Activated naive CD8-positive, alpha-beta T cell treated with anti-CD3 and anti-CD28 coated beads for 36 hours (primary cell): ENCODE measurements around the gene TCF7L1. TPM values are rescaled to one million over a fixed set of nuclear protein-coding genes. Genes with fewer than 3 reads are reported as not detected.

Source experiments
- DNase-seq: peaks from one replicate; pipeline ENCODE4 v3.0.0; 2021
- H3K27ac Mint-ChIP-seq: one replicate; pipeline ENCODE4 v1.8.0; 2022; ENCODE audit warnings: mild to moderate bottlenecking, moderate library complexity, mixed read lengths
- H3K27me3 Mint-ChIP-seq: one replicate; pipeline ENCODE4 v1.8.0; 2022; ENCODE audit warnings: mild to moderate bottlenecking, mixed read lengths
- H3K36me3 Mint-ChIP-seq: one replicate; pipeline ENCODE4 v1.8.0; 2021; ENCODE audit warnings: mild to moderate bottlenecking, mixed read lengths
- H3K4me1 Mint-ChIP-seq: one replicate; pipeline ENCODE4 v1.8.0; 2021; ENCODE audit warnings: mixed read lengths
- H3K4me3 Mint-ChIP-seq: one replicate; pipeline ENCODE4 v1.8.0; 2022; ENCODE audit warnings: mild to moderate bottlenecking, moderate library complexity, mixed read lengths
- H3K9me3 Mint-ChIP-seq: one replicate; pipeline ENCODE4 v1.8.0; 2022; ENCODE audit warnings: mixed read lengths
- total RNA-seq, 2 experiments: library from RNA; stranded (reverse); gene quantifications; one replicate each; pipeline ENCODE4 v1.2.3, GENCODE V29; 2021

TCF7L1 gene
- total RNA-seq, 2 experiments from 2014 or later = 0.06 TPM; not detected in 1

DNA sequence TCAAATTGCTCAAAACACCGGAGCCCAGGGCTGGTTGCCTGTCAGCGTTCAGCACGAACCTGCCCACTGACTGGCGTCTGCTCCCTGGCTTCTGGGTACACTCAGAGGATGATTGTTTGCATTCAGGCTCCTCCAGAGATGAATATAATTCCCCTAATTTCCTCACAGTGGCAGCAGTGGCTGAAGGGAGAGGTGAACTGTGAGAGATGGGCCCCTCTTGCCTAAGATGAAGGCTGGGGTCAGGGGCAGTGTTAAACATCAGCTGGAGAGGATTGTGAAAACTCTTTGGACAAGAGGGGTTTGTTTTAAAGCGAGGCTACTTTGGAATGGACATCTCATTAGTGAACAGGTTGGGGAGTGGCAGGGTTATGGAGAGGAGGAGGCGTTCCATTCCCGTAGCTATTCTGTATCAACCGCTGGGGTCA is 31.0 kb downstream of the TCF7L1 start:
- Mint-ChIP-seq H3K27me3 (no peaks in the 10 kb centered on the region), H3K4me1 (no peaks in the 10 kb centered on the region), H3K36me3 (no peaks in the 10 kb centered on the region), H3K4me3 (no peak overlapping the region), H3K9me3 (no peaks in the 10 kb centered on the region), H3K27ac (no peak overlapping the region)
- DNase-seq = no peak

DNA sequence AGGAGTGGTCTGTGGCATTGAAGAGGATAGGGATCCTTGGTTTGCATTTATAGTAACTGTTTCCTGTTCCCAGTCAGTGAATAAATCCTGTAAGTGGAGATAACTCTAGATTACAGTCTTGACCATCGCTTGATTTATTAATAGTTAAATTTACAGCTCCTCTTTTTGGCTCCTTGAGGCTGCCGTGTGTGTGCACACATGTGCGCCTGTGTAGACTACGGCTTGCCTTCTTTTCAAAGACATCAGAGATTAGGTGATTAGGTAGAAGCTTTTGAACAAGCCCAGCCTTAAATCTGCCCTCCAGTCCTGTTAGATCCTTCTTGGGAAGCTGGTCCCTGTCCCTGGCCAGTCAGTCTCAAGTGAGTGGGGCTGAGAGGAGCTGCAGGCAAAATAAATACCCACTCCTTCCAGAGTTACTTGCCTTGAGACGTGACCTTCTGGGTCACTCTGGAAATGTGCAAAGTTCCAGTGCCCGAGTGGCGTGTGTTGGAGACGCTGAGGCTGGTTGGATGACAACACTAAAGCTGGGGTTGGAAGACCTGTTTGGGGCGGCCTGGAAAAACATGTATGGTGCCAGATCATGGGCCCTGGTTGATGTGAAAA is 32.0 kb downstream of the TCF7L1 start:
- Mint-ChIP-seq H3K4me3 (no peak overlapping the region), H3K9me3 (no peaks in the 10 kb centered on the region), H3K27ac (no peak overlapping the region), H3K36me3 (no peaks in the 10 kb centered on the region), H3K4me1 (no peaks in the 10 kb centered on the region), H3K27me3 (no peaks in the 10 kb centered on the region)
- no peak for DNase-seq

DNA sequence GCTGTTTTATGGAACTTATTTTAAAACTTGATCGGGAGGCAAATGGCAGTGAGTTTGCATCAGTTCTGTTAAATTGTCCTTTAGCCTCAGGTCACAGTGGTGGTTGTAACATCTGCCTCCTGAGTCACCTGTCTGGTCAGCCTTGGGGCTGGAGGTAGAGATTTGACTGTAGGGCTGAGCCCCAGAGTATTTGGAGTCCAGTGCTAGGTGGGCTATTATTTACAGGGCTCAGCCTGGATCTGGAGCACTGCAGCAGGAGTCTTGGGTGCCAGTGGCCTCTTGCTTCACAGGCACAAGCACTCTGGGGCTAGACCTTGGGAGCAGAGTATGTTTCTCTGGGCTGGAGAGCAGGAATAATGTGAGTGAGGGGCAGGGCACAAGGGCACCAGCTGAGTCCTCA is 32.8 kb downstream of the TCF7L1 start:
- H3K27ac Mint-ChIP-seq = no peak overlapping the region
- DNase-seq = no peak
- no peak overlapping the region for H3K4me3 Mint-ChIP-seq
- H3K27me3 Mint-ChIP-seq = no peaks in the 10 kb centered on the region
- no peaks in the 10 kb centered on the region for H3K36me3 Mint-ChIP-seq
- H3K9me3 Mint-ChIP-seq = no peaks in the 10 kb centered on the region
- H3K4me1 Mint-ChIP-seq = no peaks in the 10 kb centered on the region

DNA sequence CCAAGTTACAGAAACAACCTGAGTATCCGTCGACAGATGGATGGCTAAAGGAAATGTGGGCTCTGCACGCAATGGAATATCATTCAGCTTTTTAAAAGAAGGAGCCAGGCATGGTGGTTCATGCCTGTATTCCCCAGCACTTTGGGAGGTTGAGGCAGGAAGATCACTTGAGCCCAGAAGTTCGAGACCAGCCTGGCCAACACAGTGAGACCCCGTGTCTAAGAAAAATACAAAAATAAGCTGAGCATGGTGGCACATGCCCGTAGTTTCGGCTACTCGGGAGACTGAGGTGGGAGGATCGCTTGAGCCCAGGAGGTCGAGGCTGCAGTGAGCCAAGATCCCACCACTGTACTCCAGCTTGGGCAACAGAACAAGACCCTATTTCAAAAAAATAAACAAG is 34.3 kb downstream of the TCF7L1 start:
- peaks cover under 1% of the 10 kb centered on the region for H3K27me3 Mint-ChIP-seq
- H3K9me3 Mint-ChIP-seq = no peaks in the 10 kb centered on the region
- no peak overlapping the region for H3K27ac Mint-ChIP-seq
- no peak overlapping the region for H3K4me3 Mint-ChIP-seq
- no peaks in the 10 kb centered on the region for H3K4me1 Mint-ChIP-seq
- H3K36me3 Mint-ChIP-seq = no peaks in the 10 kb centered on the region
- DNase-seq = no peak

DNA sequence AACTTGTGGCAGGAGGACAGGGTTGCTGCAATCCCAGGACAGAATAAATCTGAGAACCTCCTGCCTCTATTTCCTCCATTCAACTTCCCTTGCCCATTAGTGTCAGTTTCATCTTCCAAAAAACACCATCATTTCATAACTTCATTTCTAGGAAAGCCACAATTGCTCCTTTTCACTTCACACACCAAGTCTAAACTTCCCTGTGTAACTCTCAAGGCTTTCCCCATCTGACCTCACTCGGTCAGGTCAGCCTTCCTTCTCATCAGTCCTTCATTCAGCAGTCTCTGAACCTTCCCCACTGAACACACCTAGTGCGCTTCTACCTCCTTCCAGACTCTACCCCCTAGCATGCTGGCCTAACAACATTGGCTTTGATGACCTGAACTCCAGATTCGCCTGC is 35.8 kb downstream of the TCF7L1 start:
- no peaks in the 10 kb centered on the region for H3K36me3 Mint-ChIP-seq
- H3K4me1 Mint-ChIP-seq = no peaks in the 10 kb centered on the region
- H3K9me3 Mint-ChIP-seq = no peaks in the 10 kb centered on the region
- no peak for DNase-seq
- H3K4me3 Mint-ChIP-seq = no peak overlapping the region
- peaks cover 4% of the 10 kb centered on the region for H3K27me3 Mint-ChIP-seq
- H3K27ac Mint-ChIP-seq = no peak overlapping the region

DNA sequence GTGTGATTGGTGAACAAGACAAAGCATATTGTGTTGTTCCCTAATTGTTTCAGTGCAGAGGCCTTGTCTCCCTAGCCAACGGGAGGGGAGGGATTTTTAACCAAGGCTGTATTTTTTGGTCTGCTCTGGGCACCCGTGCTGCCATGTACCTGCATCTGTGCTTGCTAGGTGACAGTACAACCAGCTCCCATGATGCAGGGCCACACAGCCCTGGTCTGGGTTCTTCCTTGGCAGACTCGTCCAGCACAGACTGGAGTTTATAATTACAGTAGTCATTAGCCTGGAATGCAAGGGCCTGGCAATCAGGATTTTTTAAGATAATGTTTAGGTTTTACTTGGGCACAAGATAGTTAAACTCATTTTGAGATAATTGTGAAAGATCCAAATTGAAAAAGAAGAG is 36.4 kb downstream of the TCF7L1 start:
- Mint-ChIP-seq H3K4me1 (no peaks in the 10 kb centered on the region), H3K36me3 (no peaks in the 10 kb centered on the region), H3K27ac (no peak overlapping the region), H3K9me3 (no peaks in the 10 kb centered on the region), H3K4me3 (no peak overlapping the region), H3K27me3 (peaks cover 4% of the 10 kb centered on the region)
- DNase-seq = no peak

DNA sequence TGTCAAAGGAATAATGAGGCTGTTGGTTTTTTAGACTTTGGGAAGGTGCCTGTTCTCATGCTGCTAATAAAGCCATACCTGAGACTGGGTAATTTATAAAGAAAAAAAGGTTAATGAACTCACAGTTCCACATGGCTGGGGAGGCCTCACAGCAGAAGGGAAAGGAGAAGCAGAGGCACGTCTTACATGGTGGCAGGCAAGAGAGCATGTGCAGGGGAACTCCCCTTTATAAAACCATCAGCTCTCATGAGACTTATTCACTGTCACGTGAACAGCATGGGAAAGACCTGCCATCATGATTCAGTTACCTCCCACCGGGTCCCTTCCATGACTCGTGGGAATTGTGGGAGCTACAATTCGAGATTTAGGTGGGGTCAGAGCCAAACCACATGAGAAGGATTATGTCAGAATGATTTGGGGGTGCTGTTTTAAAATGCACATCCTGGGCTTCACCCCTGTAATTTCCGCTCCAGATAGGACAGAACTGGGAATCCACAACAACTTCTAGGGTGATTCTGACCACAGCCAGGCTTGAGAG is 37.8 kb downstream of the TCF7L1 start:
- Mint-ChIP-seq H3K4me3 (no peak overlapping the region), H3K4me1 (no peaks in the 10 kb centered on the region), H3K36me3 (no peaks in the 10 kb centered on the region), H3K27me3 (peaks cover 4% of the 10 kb centered on the region), H3K27ac (no peak overlapping the region), H3K9me3 (no peaks in the 10 kb centered on the region)
- no peak for DNase-seq

DNA sequence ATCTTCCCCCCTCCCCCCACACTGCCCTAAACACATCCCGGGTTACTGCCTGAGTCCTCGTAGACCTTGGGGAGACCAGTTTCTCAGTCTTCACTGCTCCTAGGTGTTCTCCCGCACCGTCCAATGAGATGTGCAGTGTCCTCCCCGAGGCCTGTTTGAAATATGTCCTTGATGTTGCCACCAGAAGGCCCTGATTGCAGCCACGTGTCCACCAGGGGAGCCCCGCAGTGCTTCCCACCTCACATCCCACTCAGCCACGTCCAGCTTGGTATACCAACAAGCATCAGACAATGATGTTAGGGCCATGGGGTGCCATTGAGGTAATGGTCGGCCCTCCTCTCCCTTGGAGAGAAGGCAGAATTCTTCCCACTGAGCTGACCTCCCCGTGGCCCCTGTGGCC is 38.7 kb downstream of the TCF7L1 start:
- Mint-ChIP-seq H3K36me3 (no peaks in the 10 kb centered on the region), H3K9me3 (no peaks in the 10 kb centered on the region), H3K4me1 (no peaks in the 10 kb centered on the region), H3K4me3 (no peak overlapping the region), H3K27me3 (peaks cover 4% of the 10 kb centered on the region), H3K27ac (no peak overlapping the region)
- no peak for DNase-seq

DNA sequence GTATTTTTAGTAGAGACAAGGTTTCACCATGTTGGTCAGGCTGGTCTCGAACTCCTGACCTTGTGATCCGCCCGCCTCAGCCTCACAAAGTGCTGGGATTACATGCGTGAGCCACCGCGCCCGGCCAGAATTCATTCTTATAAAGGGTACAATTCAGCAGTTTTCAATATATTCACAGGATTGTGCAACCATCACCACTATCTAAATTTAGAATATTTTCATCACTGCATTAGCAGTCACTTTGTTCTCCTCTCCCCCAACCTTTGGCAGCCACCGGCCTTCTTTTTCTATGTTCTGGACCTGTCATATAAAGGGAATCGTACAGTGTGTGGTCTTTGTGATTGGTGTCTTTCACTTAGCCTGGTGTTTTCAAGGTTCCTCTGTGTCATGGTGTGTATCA is 40.7 kb downstream of the TCF7L1 start:
- DNase-seq = no peak

DNA sequence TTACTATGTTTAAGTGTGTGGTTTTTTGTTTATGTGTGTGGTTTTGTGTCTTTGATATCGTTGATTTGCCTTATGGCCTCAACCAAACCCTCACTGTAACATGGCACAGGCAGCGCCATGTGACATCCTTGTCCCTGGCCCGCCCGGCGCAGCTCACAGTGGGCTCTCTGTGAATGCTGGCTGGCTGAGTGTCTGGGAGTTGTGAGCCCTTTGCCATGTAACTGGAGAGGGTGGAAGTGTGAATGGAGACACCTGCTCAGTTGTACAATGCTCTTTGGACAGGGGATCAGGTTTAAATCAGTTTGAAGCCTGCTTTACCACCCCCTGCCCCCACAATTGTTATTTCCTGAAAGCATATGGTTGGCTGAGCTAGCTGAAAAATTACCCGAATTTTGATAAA is 41.8 kb downstream of the TCF7L1 start:
- H3K36me3 Mint-ChIP-seq = no peaks in the 10 kb centered on the region
- H3K4me3 Mint-ChIP-seq = no peak overlapping the region
- H3K4me1 Mint-ChIP-seq = no peaks in the 10 kb centered on the region
- DNase-seq = no peak
- H3K27me3 Mint-ChIP-seq = peaks cover 4% of the 10 kb centered on the region
- H3K9me3 Mint-ChIP-seq = no peaks in the 10 kb centered on the region
- no peak overlapping the region for H3K27ac Mint-ChIP-seq

More for the DNA sequence above, 40.7 kb downstream of the TCF7L1 start:
- Mint-ChIP-seq H3K9me3 (no peaks in the 10 kb centered on the region), H3K36me3 (no peaks in the 10 kb centered on the region), H3K4me3 (no peak overlapping the region), H3K27ac (no peak overlapping the region), H3K27me3 (peaks cover 4% of the 10 kb centered on the region), H3K4me1 (no peaks in the 10 kb centered on the region)

DNA sequence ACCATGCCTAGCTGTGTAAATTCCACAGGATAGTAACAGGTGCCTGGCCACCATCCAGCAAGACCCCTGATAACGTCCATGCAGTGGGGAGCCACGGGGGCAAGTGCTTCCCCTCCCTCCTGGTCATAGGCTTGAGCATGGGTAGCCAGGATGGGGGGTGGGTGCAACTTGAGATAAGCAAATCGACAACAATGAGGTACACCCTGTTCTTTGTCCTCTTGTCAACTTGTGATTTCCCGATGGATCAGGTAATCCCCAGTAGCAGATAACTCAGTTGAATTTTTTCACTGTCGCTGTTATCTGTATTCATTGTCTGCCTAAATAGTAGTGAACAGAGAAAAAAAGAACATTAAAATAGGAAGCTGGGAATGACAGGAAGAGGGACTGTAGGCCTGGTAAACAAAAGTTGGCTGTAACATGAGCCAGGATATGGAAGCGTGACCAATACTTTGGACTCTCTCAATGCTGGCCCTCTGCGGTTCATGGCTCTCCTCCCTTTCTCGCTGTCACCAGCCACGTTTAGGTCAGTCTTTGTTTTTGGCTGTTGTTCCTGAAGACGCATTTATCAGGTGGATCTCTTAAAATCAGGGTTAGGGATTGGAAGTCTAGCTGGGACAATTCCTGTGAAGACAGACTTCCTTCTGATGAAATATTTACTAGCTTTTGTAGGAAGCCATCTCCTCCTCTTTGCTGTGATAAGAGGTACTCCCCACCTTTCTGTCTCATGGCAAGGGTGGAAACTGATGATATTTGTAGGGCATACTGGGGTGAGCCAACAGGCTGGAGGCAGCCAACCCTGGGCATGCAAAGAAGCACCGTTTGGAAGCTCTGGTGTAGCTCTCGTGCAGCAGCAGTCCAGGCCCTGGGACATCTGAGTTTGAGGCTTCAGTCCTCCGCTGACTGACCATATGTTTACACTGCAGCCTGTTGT is 42.4 kb downstream of the TCF7L1 start:
- Mint-ChIP-seq H3K9me3 (no peaks in the 10 kb centered on the region), H3K4me3 (no peak overlapping the region), H3K36me3 (no peaks in the 10 kb centered on the region), H3K4me1 (no peaks in the 10 kb centered on the region), H3K27me3 (peaks cover 4% of the 10 kb centered on the region), H3K27ac (no peak overlapping the region)
- DNase-seq = no peak

DNA sequence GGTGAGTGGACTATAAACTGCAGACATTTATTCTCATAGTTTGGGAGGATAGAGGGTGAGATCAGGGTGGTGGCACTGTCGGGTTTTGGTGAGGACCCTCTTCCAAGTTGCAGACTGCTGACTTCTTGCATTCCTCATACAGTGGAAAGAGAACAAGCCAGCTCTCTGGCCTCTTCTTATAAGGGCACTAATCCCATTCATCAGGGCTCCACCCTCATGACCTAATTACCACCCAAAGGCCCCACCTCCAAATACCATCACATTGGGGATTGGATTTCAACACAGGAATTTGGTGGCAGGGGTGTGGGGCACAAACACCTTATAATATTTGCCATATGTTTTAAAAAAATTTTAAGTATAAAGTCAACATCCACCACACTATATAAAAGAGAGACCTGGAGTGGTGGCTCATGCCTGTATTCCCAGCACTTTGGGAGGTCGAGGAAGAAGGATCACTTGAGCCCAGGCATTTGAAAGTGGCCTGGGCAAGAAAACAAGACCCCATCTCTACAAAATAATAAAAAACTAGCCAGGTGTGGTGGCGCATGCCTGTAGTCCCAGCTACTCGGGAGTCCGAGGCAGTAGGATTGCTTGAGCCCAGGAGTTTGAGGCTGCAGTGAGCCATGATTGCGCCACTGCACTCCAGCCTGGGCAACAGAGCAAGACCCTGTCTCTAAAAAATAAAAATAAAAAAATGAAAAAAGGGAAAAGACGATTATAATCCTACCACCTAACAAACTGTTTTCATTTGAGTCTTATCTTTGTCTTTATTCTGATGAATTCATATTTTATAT is 44.0 kb downstream of the TCF7L1 start:
- DNase-seq = no peak
- Mint-ChIP-seq H3K9me3 (no peaks in the 10 kb centered on the region), H3K4me1 (no peaks in the 10 kb centered on the region), H3K4me3 (no peak overlapping the region), H3K27ac (no peak overlapping the region), H3K27me3 (peaks cover 7% of the 10 kb centered on the region), H3K36me3 (no peaks in the 10 kb centered on the region)

DNA sequence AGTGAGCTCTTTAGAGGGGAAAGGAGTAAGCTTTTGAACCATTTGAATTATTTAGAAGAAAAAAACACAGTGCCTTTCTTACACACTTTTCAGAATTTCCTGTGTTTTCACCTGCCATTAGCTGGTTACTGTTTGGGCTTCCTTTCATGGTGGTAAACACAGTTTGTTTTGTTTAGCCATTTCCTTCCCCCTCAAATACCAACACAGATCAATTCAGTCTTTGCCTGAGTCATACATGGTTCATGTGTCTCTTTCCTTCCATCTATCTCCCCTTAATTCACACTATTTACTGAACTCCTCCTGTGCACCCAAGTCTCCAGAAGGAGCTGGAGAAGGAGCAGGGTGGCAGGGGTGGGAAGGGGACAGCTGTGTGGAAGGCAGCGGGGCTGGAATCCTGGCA is 45.0 kb downstream of the TCF7L1 start:
- H3K27ac Mint-ChIP-seq = no peak overlapping the region
- H3K27me3 Mint-ChIP-seq = peaks cover 4% of the 10 kb centered on the region
- H3K9me3 Mint-ChIP-seq = no peaks in the 10 kb centered on the region
- H3K4me1 Mint-ChIP-seq = no peaks in the 10 kb centered on the region
- no peaks in the 10 kb centered on the region for H3K36me3 Mint-ChIP-seq
- DNase-seq = no peak
- H3K4me3 Mint-ChIP-seq = no peak overlapping the region

DNA sequence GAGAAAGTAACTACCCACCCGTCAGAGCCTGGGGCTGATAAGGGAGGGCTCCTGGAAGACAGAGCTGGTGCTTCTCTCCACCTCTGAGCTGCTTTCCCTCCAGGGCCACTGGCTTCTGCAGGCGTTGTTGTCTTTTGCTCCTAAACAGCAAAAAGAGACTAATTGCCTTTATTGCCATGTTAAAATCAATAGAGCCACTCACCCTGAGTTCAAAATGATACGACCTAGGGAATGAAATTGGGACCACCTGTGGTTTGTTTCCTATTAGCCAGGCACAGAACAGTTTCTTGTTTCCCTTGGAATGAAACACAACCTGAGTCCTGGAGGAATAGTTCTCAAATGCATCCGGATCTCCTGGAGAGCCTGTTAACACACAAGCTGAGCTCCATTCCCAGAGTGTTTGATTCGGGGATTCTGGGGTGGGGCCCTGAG is 45.8 kb downstream of the TCF7L1 start:
- no peaks in the 10 kb centered on the region for H3K36me3 Mint-ChIP-seq
- no peak for DNase-seq
- H3K9me3 Mint-ChIP-seq = no peaks in the 10 kb centered on the region
- no peak overlapping the region for H3K4me3 Mint-ChIP-seq
- H3K27ac Mint-ChIP-seq = no peak overlapping the region
- H3K4me1 Mint-ChIP-seq = no peaks in the 10 kb centered on the region
- peaks cover 4% of the 10 kb centered on the region for H3K27me3 Mint-ChIP-seq

DNA sequence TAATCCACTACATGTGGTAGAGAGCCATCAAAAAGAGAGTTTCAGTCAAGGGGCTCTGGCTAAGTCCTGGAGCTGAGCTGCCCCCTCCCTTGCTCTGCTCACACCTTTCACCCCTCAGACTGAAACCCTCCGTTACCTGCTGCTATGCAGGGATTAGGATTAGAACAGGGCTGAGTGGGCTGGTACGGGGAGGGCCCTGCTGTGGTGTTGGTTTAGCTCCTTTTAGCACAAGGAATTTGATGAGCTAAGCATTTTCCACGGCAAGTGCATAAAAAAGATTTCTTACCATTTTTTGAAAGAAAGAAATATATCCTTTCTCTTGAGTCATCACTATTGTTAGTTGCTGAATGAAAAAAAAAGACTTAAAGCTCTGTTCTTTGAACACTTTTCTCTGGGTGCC is 46.3 kb downstream of the TCF7L1 start:
- H3K4me3 Mint-ChIP-seq = no peak overlapping the region
- H3K27ac Mint-ChIP-seq = no peak overlapping the region
- peaks cover 4% of the 10 kb centered on the region for H3K27me3 Mint-ChIP-seq
- H3K9me3 Mint-ChIP-seq = no peaks in the 10 kb centered on the region
- H3K4me1 Mint-ChIP-seq = no peaks in the 10 kb centered on the region
- H3K36me3 Mint-ChIP-seq = no peaks in the 10 kb centered on the region
- DNase-seq = no peak
